K562 (cell line): ENCODE measurements around the gene RNF187. TPM values are rescaled to one million over a fixed set of nuclear protein-coding genes. Genes with fewer than 3 reads are reported as not detected.

ENCODE experiments used
- HMGN3 ChIP-seq: IDR thresholded peaks from 2 replicates; pipeline ENCODE4 v1.6.1; 2011; ENCODE audit warnings: borderline replicate concordance, low read depth, mild to moderate bottlenecking, mixed read lengths, low read length; ENCODE audit not compliant: insufficient read length; ENCODE audit errors: extremely low read depth
- MAX ChIP-seq: sonication (generic); formaldehyde crosslinking; IDR thresholded peaks from 2 replicates; pipeline ENCODE4 v1.9.0; 2022; ENCODE audit warnings: mild to moderate bottlenecking, missing genetic modification reagents
- NR4A1 ChIP-seq, 2 experiments: fragments of 250-450 bp in 1 of 2; fragments of 450-650 bp in 1 of 2; sonication (Bioruptor Pico) in 1 of 2; IDR thresholded peaks; 2 replicates each; pipeline versions ENCODE4 v1.4.0 to v1.6.1; 2016 to 2020; ENCODE audit warnings: mild to moderate bottlenecking in 2 of 2, missing compliant biosample characterization in 1 of 2, missing genetic modification characterization in 1 of 2, moderate library complexity in 1 of 2
- POLR2A ChIP-seq: fragments of 450-650 bp; conservative IDR thresholded peaks from 2 replicates; pipeline ENCODE4 v1.6.1; 2016
- SMARCA5 ChIP-seq: fragments of 450-650 bp; IDR thresholded peaks from 2 replicates; pipeline ENCODE4 v1.6.1; 2016
- SMARCE1 ChIP-seq: fragments of 450-650 bp; IDR thresholded peaks from 2 replicates; pipeline ENCODE4 v1.7.1; 2016; ENCODE audit warnings: mild to moderate bottlenecking
- SUPT5H ChIP-seq: fragments of 450-650 bp; IDR thresholded peaks from 2 replicates; pipeline ENCODE4 v1.6.1; 2016
- U2AF2 ChIP-seq: fragments of 200-400 bp; formaldehyde crosslinking; optimal IDR thresholded peaks from 2 replicates; pipeline ENCODE3; 2017; ENCODE audit warnings: low read depth, mild to moderate bottlenecking, low read length
- VEZF1 ChIP-seq: fragments of 200-800 bp; sonication (Bioruptor generic); IDR thresholded peaks from 2 replicates; pipeline ENCODE4 v1.6.1; 2017; ENCODE audit warnings: missing genetic modification characterization, missing compliant biosample characterization
- polyA plus RNA-seq, 8 experiments: library from polyadenylated mRNA; depleted of rRNA in 4 of 8; stranded (reverse) in 5 of 8; unstranded in 3 of 8; fragments of >200 nt; fragmentation: Nextera tagmentation in 2 of 8; fragmentation: Illumina TruSeq in 1 of 8; extraction: Ambion mirVana in 2 of 8; extraction: Trizol in 1 of 8; gene quantifications; 2 replicates each; pipeline versions ENCODE4 v1.2.1 to v1.2.3, GENCODE V29; 2011 to 2014; ENCODE audit warnings: inconsistent platforms in 1 of 8, missing spikeins in 1 of 8
- total RNA-seq, 7 experiments: library from RNA; depleted of rRNA in 6 of 7; stranded (reverse); fragments of >200 nt in 6 of 7; fragmentation: Illumina TruSeq in 2 of 7; extraction: Trizol in 2 of 7; gene quantifications; 2 replicates each; pipeline versions ENCODE4 v1.2.1 to v1.2.3, GENCODE V29; 2011 to 2021; ENCODE audit warnings: low replicate concordance in 1 of 7
- TF ChIP-seq, protein P1 (sequence below): fragments of 200-600 bp; sonication (generic); IDR thresholded peaks from one replicate; pipeline ENCODE4 v1.6.1; 2012; ENCODE audit warnings: mild to moderate bottlenecking, low read depth, low read length, inconsistent platforms

The RNF187 gene
- total and polyA plus RNA-seq, 9 of the 15 experiments (the other 6 are each of a cell fraction or from before 2014, with no cell fraction given), result 2.3 to 119 (median 41.9) TPM

DNA sequence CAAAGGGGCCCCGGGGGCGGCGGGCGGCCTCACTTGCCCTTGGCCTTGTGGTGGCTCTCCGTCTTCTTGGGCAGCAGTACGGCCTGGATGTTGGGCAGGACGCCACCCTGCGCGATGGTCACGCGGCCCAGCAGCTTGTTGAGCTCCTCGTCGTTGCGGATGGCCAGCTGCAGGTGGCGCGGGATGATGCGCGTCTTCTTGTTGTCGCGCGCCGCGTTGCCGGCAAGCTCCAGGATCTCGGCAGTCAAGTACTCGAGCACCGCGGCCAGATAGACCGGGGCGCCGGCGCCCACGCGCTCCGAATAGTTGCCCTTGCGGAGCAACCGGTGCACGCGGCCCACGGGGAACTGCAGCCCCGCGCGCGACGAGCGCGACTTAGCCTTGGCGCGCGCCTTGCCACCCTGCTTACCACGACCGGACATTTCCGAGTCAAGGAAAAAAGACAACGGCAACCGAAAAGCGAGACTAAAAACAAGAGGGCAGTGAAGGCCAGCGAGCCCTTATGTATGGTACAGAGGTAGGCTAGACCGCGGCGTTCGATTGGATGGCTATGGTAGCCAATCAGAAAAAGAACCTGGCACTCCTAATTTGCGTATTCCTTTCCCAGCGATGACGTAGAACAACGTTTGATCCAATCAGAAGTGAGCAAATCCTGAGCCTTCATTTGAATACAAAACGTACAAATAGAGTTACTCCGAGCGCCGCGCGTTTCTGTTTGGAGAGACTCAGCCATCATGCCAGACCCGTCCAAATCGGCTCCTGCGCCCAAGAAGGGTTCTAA, 29.6 kb upstream of the RNF187 start (continued):
- TF ChIP-seq, protein P1, sequence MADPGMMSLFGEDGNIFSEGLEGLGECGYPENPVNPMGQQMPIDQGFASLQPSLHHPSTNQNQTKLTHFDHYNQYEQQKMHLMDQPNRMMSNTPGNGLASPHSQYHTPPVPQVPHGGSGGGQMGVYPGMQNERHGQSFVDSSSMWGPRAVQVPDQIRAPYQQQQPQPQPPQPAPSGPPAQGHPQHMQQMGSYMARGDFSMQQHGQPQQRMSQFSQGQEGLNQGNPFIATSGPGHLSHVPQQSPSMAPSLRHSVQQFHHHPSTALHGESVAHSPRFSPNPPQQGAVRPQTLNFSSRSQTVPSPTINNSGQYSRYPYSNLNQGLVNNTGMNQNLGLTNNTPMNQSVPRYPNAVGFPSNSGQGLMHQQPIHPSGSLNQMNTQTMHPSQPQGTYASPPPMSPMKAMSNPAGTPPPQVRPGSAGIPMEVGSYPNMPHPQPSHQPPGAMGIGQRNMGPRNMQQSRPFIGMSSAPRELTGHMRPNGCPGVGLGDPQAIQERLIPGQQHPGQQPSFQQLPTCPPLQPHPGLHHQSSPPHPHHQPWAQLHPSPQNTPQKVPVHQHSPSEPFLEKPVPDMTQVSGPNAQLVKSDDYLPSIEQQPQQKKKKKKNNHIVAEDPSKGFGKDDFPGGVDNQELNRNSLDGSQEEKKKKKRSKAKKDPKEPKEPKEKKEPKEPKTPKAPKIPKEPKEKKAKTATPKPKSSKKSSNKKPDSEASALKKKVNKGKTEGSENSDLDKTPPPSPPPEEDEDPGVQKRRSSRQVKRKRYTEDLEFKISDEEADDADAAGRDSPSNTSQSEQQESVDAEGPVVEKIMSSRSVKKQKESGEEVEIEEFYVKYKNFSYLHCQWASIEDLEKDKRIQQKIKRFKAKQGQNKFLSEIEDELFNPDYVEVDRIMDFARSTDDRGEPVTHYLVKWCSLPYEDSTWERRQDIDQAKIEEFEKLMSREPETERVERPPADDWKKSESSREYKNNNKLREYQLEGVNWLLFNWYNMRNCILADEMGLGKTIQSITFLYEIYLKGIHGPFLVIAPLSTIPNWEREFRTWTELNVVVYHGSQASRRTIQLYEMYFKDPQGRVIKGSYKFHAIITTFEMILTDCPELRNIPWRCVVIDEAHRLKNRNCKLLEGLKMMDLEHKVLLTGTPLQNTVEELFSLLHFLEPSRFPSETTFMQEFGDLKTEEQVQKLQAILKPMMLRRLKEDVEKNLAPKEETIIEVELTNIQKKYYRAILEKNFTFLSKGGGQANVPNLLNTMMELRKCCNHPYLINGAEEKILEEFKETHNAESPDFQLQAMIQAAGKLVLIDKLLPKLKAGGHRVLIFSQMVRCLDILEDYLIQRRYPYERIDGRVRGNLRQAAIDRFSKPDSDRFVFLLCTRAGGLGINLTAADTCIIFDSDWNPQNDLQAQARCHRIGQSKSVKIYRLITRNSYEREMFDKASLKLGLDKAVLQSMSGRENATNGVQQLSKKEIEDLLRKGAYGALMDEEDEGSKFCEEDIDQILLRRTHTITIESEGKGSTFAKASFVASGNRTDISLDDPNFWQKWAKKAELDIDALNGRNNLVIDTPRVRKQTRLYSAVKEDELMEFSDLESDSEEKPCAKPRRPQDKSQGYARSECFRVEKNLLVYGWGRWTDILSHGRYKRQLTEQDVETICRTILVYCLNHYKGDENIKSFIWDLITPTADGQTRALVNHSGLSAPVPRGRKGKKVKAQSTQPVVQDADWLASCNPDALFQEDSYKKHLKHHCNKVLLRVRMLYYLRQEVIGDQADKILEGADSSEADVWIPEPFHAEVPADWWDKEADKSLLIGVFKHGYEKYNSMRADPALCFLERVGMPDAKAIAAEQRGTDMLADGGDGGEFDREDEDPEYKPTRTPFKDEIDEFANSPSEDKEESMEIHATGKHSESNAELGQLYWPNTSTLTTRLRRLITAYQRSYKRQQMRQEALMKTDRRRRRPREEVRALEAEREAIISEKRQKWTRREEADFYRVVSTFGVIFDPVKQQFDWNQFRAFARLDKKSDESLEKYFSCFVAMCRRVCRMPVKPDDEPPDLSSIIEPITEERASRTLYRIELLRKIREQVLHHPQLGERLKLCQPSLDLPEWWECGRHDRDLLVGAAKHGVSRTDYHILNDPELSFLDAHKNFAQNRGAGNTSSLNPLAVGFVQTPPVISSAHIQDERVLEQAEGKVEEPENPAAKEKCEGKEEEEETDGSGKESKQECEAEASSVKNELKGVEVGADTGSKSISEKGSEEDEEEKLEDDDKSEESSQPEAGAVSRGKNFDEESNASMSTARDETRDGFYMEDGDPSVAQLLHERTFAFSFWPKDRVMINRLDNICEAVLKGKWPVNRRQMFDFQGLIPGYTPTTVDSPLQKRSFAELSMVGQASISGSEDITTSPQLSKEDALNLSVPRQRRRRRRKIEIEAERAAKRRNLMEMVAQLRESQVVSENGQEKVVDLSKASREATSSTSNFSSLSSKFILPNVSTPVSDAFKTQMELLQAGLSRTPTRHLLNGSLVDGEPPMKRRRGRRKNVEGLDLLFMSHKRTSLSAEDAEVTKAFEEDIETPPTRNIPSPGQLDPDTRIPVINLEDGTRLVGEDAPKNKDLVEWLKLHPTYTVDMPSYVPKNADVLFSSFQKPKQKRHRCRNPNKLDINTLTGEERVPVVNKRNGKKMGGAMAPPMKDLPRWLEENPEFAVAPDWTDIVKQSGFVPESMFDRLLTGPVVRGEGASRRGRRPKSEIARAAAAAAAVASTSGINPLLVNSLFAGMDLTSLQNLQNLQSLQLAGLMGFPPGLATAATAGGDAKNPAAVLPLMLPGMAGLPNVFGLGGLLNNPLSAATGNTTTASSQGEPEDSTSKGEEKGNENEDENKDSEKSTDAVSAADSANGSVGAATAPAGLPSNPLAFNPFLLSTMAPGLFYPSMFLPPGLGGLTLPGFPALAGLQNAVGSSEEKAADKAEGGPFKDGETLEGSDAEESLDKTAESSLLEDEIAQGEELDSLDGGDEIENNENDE, result peak; percentile 52
- peak; percentile 60 for TF ChIP-seq HMGN3
- peak; percentile 94 for TF ChIP-seq MAX
- TF ChIP-seq SMARCA5, result peak; percentile 55; the same call in 1 of the 2 replicates
- peak; percentile 100 for TF ChIP-seq POLR2A
- TF ChIP-seq U2AF2, result no peak
- 0 out of 2 replicates have a peak, but pooled peaks have one; percentile 42 for TF ChIP-seq SMARCE1
- TF ChIP-seq NR4A1 (CRISPR knock-in tag; IDR thresholded peaks at IDR 0.05), result no peak
- peak; percentile 76 for TF ChIP-seq NR4A1 (tag; IDR thresholded peaks at IDR 0.05)
- peak; percentile 32; the same call in 1 of the 2 replicates for TF ChIP-seq VEZF1 (CRISPR knock-in tag)
- peak; percentile 99 for TF ChIP-seq SUPT5H
